IMR-90 (cell line): ENCODE results near the gene CELSR1.

Experiments used
- CEBPB ChIP-seq: IDR thresholded peaks from 2 replicates; pipeline ENCODE4 v1.6.1; 2012; ENCODE audit warnings: low read depth, low read length, improper control_type of control experiment
- CTCF ChIP-seq: conservative IDR thresholded peaks from 2 replicates; pipeline ENCODE4 v1.5.1; 2012; ENCODE audit warnings: mild to moderate bottlenecking, low read depth, low read length, improper control_type of control experiment
- MAFK ChIP-seq: IDR thresholded peaks from 2 replicates; pipeline ENCODE4 v1.6.1; 2012; ENCODE audit warnings: low read depth, low read length, improper control_type of control experiment
- MAZ ChIP-seq: IDR thresholded peaks from 2 replicates; pipeline ENCODE4 v1.6.1; 2012; ENCODE audit warnings: low read depth, mild to moderate bottlenecking, low read length, improper control_type of control experiment, moderate library complexity, borderline replicate concordance
- POLR2A ChIP-seq: IDR thresholded peaks from 2 replicates; pipeline ENCODE4 v1.6.1; 2012; ENCODE audit warnings: mild to moderate bottlenecking, low read depth, low read length
- RCOR1 ChIP-seq: IDR thresholded peaks from 2 replicates; pipeline ENCODE4 v1.6.1; 2012; ENCODE audit warnings: mild to moderate bottlenecking, low read length, improper control_type of control experiment; ENCODE audit not compliant: insufficient replicate concordance
- USF2 ChIP-seq: fragments of 150-350 bp; IDR thresholded peaks from 2 replicates; pipeline ENCODE4 v1.6.1; 2017; ENCODE audit warnings: mild to moderate bottlenecking, antibody characterized with exemption, low read length, low read depth
- TF ChIP-seq, protein P1 (sequence below): fragments of 150-350 bp; IDR thresholded peaks from 2 replicates; pipeline ENCODE4 v1.6.1; 2016; ENCODE audit warnings: low read depth, mild to moderate bottlenecking, low read length, moderate library complexity, borderline replicate concordance

DNA sequence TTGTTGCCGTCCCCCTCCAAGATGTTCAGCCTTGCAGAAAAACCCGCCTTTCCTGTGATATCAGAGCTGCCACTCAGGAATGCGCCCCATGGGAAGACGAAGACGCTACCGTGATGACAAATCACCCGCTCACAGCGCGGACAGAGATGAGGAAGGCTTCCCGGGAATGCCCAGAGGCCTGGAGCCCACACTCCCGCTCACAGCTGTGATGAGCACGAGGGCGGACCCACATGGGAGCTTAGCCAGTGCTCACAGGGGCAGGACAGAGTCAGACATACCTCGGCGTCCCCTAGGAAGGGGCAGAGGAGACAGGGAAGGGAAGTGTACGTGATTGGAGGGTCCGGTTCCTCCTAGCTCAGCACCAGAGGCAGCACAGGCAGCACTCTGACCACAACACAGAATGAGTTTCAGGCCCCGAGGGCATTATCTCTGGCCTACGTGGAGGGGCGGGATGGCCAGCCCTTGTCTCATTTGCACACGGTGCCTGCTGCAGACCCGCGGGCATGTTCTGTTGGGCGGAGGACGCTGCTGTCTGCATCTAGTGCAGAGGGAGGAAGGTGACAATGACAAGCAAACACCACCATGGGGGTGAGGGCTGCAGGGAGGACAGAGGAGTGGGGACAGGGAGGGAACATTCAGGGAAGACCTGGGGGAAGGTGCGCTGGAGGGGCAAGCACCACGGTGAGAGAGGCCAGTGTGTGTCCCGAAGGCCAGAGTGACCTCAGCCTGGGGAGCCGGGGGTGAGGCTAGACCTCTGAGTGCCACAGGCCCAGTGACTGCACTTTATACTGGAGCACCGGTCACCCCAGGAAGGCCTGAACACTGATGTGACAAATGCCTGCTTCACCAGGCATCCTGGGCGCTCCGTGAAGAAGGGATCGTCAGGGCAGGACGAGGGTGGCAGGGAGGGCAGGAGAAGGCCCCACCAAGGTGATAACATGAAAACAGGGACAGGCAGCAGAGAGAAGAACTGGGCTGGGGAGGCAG, 79.6 kb downstream of the CELSR1 start:
- TF ChIP-seq CTCF (no peak), POLR2A (no peak), RCOR1 (no peak), MAFK (no peak), USF2 (no peak), CEBPB (no peak), MAZ (no peak)
- TF ChIP-seq, protein P1, sequence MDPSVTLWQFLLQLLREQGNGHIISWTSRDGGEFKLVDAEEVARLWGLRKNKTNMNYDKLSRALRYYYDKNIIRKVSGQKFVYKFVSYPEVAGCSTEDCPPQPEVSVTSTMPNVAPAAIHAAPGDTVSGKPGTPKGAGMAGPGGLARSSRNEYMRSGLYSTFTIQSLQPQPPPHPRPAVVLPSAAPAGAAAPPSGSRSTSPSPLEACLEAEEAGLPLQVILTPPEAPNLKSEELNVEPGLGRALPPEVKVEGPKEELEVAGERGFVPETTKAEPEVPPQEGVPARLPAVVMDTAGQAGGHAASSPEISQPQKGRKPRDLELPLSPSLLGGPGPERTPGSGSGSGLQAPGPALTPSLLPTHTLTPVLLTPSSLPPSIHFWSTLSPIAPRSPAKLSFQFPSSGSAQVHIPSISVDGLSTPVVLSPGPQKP: no peak
